Measurements from ENCODE around the gene FAM25C. TPM values are rescaled to one million over a fixed set of nuclear protein-coding genes. Genes with fewer than 3 reads are reported as not detected.
"Not testable (repeated sequence)": the region's sequence is repeated elsewhere in the genome, so short reads cannot be mapped to it uniquely, and the experiment has no call there.

The FAM25C gene
- total RNA-seq, 1 experiment from 2014 or later, result not detected

DNA sequence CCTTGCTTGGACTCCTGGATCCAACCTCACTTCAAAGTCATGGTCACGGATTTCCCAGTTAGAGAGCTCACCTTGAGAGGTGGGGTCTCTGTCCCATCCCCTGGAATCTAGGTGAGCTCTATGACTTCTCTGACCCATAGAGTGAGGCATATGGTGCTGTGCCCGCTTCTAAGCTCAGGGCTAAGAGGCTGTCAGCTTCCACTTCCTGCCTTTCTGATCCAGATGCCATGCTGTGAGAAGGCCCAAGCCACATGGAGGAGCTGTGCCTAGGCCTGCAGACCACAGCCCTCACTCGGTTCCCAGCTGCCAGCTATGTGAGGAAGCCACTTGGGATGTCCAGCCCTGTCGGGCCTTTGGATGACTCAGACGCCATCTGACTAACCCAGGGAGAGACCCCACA lies 39.9 kb downstream of the FAM25C start:
- H3K56ac ChIP-seq (ENCODE audit: insufficient read length, low read depth, low read length); H4K91ac ChIP-seq (ENCODE audit: insufficient read length, low read depth, low read length); H3K27ac ChIP-seq (ENCODE audit: insufficient read length, low read depth, low read length); H3K27me3 ChIP-seq (ENCODE audit: insufficient read depth, low read length); H3K9ac ChIP-seq (ENCODE audit: extremely low read depth, insufficient read length, low read length); H3T11ph ChIP-seq (ENCODE audit: low read length); H3K4me1 ChIP-seq (ENCODE audit: insufficient read depth, low read length); H4K20me1 ChIP-seq (ENCODE audit: control insufficient read depth, insufficient read depth, insufficient read length); H2AK5ac ChIP-seq (ENCODE audit: insufficient read length, low read length); H3K4me1 Mint-ChIP-seq; H3K27ac Mint-ChIP-seq; H2BK120ac ChIP-seq (ENCODE audit: low read depth, low read length, poor library complexity, severe bottlenecking); H3K4me3 Mint-ChIP-seq; H3K14ac ChIP-seq (ENCODE audit: insufficient read depth, low read length); H2BK15ac ChIP-seq (ENCODE audit: low read depth, low read length); H3K18ac ChIP-seq (ENCODE audit: insufficient read length, low read depth, low read length); H3K36me3 Mint-ChIP-seq (ENCODE audit: insufficient read depth in 1 of 3, low read depth in 3 of 3); H2BK12ac ChIP-seq (ENCODE audit: insufficient read length, low read depth, low read length); H4K5ac ChIP-seq (ENCODE audit: insufficient read length, low read depth, low read length); H3K23ac ChIP-seq (ENCODE audit: insufficient read length, low read depth, low read length); H3K79me2 ChIP-seq (ENCODE audit: insufficient read depth, low read length); H3K4me2 ChIP-seq (ENCODE audit: insufficient read depth, insufficient read length, low read length); H3K9me3 ChIP-seq (ENCODE audit: control insufficient read depth, low read depth, low read length); H3K4ac ChIP-seq (ENCODE audit: low read depth, low read length); H2BK5ac ChIP-seq (ENCODE audit: insufficient read length, low read length); H4K8ac ChIP-seq (replicated peaks; ENCODE audit: insufficient read length, low read depth, low read length); DNase-seq; H3K27me3 Mint-ChIP-seq (ENCODE audit: low read depth); H3K79me1 ChIP-seq (ENCODE audit: insufficient read depth, low read depth, low read length, poor library complexity, severe bottlenecking); H3K9me3 Mint-ChIP-seq; H2AFZ ChIP-seq (ENCODE audit: low read length); H2BK20ac ChIP-seq (ENCODE audit: low read depth, low read length, poor library complexity, severe bottlenecking); H3K23me2 ChIP-seq (ENCODE audit: insufficient read length, low read depth, low read length, poor library complexity, severe bottlenecking): not testable (repeated sequence)
- WGBS (ENCODE audit: extremely low coverage, insufficient read length, low lambda C conversion rate), result no CpG with 5 or more reads among the region's 5 CpGs

DNA sequence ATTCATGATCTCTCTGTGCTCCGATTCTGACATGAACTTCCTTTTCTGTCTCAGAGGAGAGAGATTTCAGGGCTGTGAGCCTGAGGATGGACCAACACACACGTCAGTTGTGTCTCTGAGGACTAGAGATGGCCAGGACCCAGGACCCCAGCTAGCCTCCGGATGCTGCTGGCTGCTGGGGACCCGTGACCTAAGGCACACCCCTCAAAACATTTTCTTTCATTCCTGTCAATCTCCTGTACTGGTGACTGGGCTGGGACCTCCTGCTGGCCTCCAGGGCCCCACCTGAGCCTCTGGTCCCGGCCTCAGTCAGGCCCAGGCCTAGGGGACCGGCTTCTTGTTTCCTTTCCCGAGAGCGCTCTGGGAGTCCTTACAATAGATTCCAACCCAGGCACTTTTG lies 42.4 kb downstream of the FAM25C start:
- H2BK15ac ChIP-seq (ENCODE audit: low read depth, low read length); H3K23ac ChIP-seq (ENCODE audit: insufficient read length, low read depth, low read length); H3K14ac ChIP-seq (ENCODE audit: insufficient read depth, low read length); H2AFZ ChIP-seq (ENCODE audit: low read length); H3K27me3 Mint-ChIP-seq (ENCODE audit: low read depth); H2AK5ac ChIP-seq (ENCODE audit: insufficient read length, low read length); H4K8ac ChIP-seq (replicated peaks; ENCODE audit: insufficient read length, low read depth, low read length); H3K9ac ChIP-seq (ENCODE audit: extremely low read depth, insufficient read length, low read length); H3K79me1 ChIP-seq (ENCODE audit: insufficient read depth, low read depth, low read length, poor library complexity, severe bottlenecking); H2BK12ac ChIP-seq (ENCODE audit: insufficient read length, low read depth, low read length); H3T11ph ChIP-seq (ENCODE audit: low read length); H3K27me3 ChIP-seq (ENCODE audit: insufficient read depth, low read length); H3K23me2 ChIP-seq (ENCODE audit: insufficient read length, low read depth, low read length, poor library complexity, severe bottlenecking); H3K18ac ChIP-seq (ENCODE audit: insufficient read length, low read depth, low read length); H3K4me2 ChIP-seq (ENCODE audit: insufficient read depth, insufficient read length, low read length); H3K4ac ChIP-seq (ENCODE audit: low read depth, low read length); H3K56ac ChIP-seq (ENCODE audit: insufficient read length, low read depth, low read length); H4K5ac ChIP-seq (ENCODE audit: insufficient read length, low read depth, low read length); H3K4me1 ChIP-seq (ENCODE audit: insufficient read depth, low read length); H2BK120ac ChIP-seq (ENCODE audit: low read depth, low read length, poor library complexity, severe bottlenecking); H3K9me3 ChIP-seq (ENCODE audit: control insufficient read depth, low read depth, low read length); H3K4me1 Mint-ChIP-seq; H3K36me3 Mint-ChIP-seq (ENCODE audit: insufficient read depth in 1 of 3, low read depth in 3 of 3); H3K27ac Mint-ChIP-seq; H2BK5ac ChIP-seq (ENCODE audit: insufficient read length, low read length); H2BK20ac ChIP-seq (ENCODE audit: low read depth, low read length, poor library complexity, severe bottlenecking); H4K20me1 ChIP-seq (ENCODE audit: control insufficient read depth, insufficient read depth, insufficient read length); H3K79me2 ChIP-seq (ENCODE audit: insufficient read depth, low read length); H4K91ac ChIP-seq (ENCODE audit: insufficient read length, low read depth, low read length); H3K9me3 Mint-ChIP-seq; H3K27ac ChIP-seq (ENCODE audit: insufficient read length, low read depth, low read length); DNase-seq; H3K4me3 Mint-ChIP-seq: not testable (repeated sequence)
- WGBS (ENCODE audit: extremely low coverage, insufficient read length, low lambda C conversion rate), result no CpG with 5 or more reads among the region's 8 CpGs

All from H9 (cell line).